H1 (cell line): ENCODE results near the gene CNPY4. TPM values are rescaled to one million over a fixed set of nuclear protein-coding genes. Genes with fewer than 3 reads are reported as not detected.
A peak's percentile ranks its signal among the peaks of the same experiment; 100 is the strongest.

Experiments used
- CTCF ChIA-PET: fragments of 300-600 bp; sonication (Branson Sonifier 250); formaldehyde crosslinking; loops from one replicate; lab custom pipeline; 2021; ENCODE audit not compliant: partially characterized antibody; lab: Charles Lee
- POLR2A ChIA-PET: fragments of 300-600 bp; sonication (Branson Sonifier 250); formaldehyde crosslinking; loops from one replicate; lab custom pipeline; 2021; ENCODE audit warnings: inconsistent platforms; ENCODE audit not compliant: partially characterized antibody; lab: Charles Lee
- DNase-seq, 2 experiments: peaks; one replicate each; pipeline versions ENCODE4 v3.0.0 to v3.0.0-alpha.2; 2010 to 2022; ENCODE audit warnings: low spot score in 2 of 2, low read depth in 1 of 2, mixed read lengths in 1 of 2
- FAIRE-seq: peaks from 2 replicates; lab custom pipeline; 2011; peaks lifted over from hg19 to GRCh38; lab: Jason Lieb, UNC
- H2AFZ ChIP-seq: 2 replicates; pipeline ENCODE4 v1.8.1; 2012; ENCODE audit warnings: low read length, inconsistent platforms
- H2AK5ac ChIP-seq: 2 replicates; pipeline ENCODE4 v1.6.1; 2013; ENCODE audit warnings: low read depth, low read length
- H2BK120ac ChIP-seq: replicated peaks from 2 replicates; pipeline ENCODE3; 2013; ENCODE audit warnings: low read depth, low read length, inconsistent platforms
- H2BK12ac ChIP-seq: 2 replicates; pipeline ENCODE4 v1.6.1; 2013; ENCODE audit warnings: low read depth, low read length
- H2BK15ac ChIP-seq: 2 replicates; pipeline ENCODE4 v1.6.1; 2013; ENCODE audit warnings: low read length
- H2BK20ac ChIP-seq: 2 replicates; pipeline ENCODE4 v1.6.1; 2013; ENCODE audit warnings: low read length
- H2BK5ac ChIP-seq: 2 replicates; pipeline ENCODE4 v1.6.1; 2013; ENCODE audit warnings: low read depth, low read length
- H3K14ac ChIP-seq: 2 replicates; pipeline ENCODE4 v1.6.1; 2013; ENCODE audit warnings: inconsistent platforms; ENCODE audit not compliant: insufficient read length
- H3K18ac ChIP-seq: 2 replicates; pipeline ENCODE4 v1.6.1; 2013; ENCODE audit warnings: low read length; ENCODE audit errors: extremely low read depth
- H3K23ac ChIP-seq: 2 replicates; pipeline ENCODE4 v1.6.1; 2013; ENCODE audit warnings: inconsistent platforms; ENCODE audit not compliant: insufficient read length
- H3K23me2 ChIP-seq: 2 replicates; pipeline ENCODE4 v1.6.1; 2013; ENCODE audit warnings: low read depth, low read length
- H3K27ac ChIP-seq: 2 replicates; pipeline ENCODE4 v1.6.1; 2011; ENCODE audit warnings: low read depth, low read length, inconsistent platforms
- H3K27me3 ChIP-seq, 4 experiments: replicated peaks in 1 of 4; 1 replicate in 1 of 4; 2 replicates in 3 of 4; pipeline versions ENCODE4 v1.6.1 to v1.8.1; 2011 to 2013; ENCODE audit warnings: low read length in 3 of 4, mild to moderate bottlenecking in 3 of 4, inconsistent platforms in 2 of 4, mixed read lengths in 2 of 4, moderate library complexity in 1 of 4; ENCODE audit not compliant: control insufficient read depth in 3 of 4, insufficient read depth in 3 of 4; ENCODE audit errors: extremely low read depth in 1 of 4
- H3K36me3 ChIP-seq, 4 experiments: 2 replicates each; pipeline versions ENCODE4 v1.6.1 to v1.8.1; 2011 to 2013; ENCODE audit warnings: mild to moderate bottlenecking in 4 of 4, low read length in 3 of 4, moderate library complexity in 2 of 4, control low read depth in 1 of 4, inconsistent platforms in 1 of 4; ENCODE audit not compliant: insufficient read depth in 4 of 4, control insufficient read depth in 2 of 4
- H3K4ac ChIP-seq: replicated peaks from 2 replicates; pipeline ENCODE3; 2013; ENCODE audit warnings: low read length, low read depth, mixed read lengths, inconsistent platforms; ENCODE audit not compliant: insufficient read length
- H3K4me1 ChIP-seq, 4 experiments: replicated peaks in 1 of 4; 1 replicate in 1 of 4; 2 replicates in 3 of 4; pipeline versions ENCODE4 v1.6.1 to v1.8.1; 2011 to 2013; ENCODE audit warnings: low read length in 3 of 4, inconsistent platforms in 2 of 4, mixed read lengths in 1 of 4; ENCODE audit not compliant: insufficient read depth in 4 of 4, control insufficient read depth in 3 of 4
- H3K4me2 ChIP-seq, 2 experiments: 2 replicates each; pipeline versions ENCODE4 v1.6.1 to v1.8.1; 2011 to 2013; ENCODE audit warnings: low read depth in 2 of 2, low read length in 2 of 2, control low read depth in 1 of 2, inconsistent platforms in 1 of 2, mild to moderate bottlenecking in 1 of 2; ENCODE audit not compliant: insufficient read depth in 1 of 2
- H3K4me3 ChIP-seq, 4 experiments: fragments of 200-600, 300-600 bp in 1 of 4; sonication (generic), shearing (Covaris generic), sonication (Bioruptor Twin) in 1 of 4; 2 replicates each; pipeline versions ENCODE4 v1.5.1 to v1.8.1; 2011 to 2016; ENCODE audit warnings: low read length in 4 of 4, low read depth in 3 of 4, control low read depth in 2 of 4, inconsistent platforms in 2 of 4, mild to moderate bottlenecking in 2 of 4, mixed read lengths in 1 of 4, moderate library complexity in 1 of 4; ENCODE audit not compliant: insufficient read depth in 2 of 4; ENCODE audit errors: extremely low read depth in 1 of 4
- H3K56ac ChIP-seq: replicated peaks from 2 replicates; pipeline ENCODE3; 2013; ENCODE audit warnings: low read depth, mild to moderate bottlenecking, mixed read lengths, low read length, inconsistent platforms; ENCODE audit not compliant: insufficient read length
- H3K79me1 ChIP-seq: 2 replicates; pipeline ENCODE4 v1.6.1; 2013; ENCODE audit warnings: low read depth, low read length, control low read depth
- H3K79me2 ChIP-seq, 2 experiments: 2 replicates each; pipeline versions ENCODE4 v1.6.1 to v1.8.1; 2012 to 2013; ENCODE audit warnings: low read length in 2 of 2, mild to moderate bottlenecking in 2 of 2, inconsistent platforms in 1 of 2; ENCODE audit not compliant: insufficient read depth in 2 of 2, control insufficient read depth in 1 of 2
- H3K9ac ChIP-seq, 4 experiments: replicated peaks in 1 of 4; 1 replicate in 1 of 4; 2 replicates in 3 of 4; pipeline versions ENCODE4 v1.6.1 to v1.8.1; 2011 to 2013; ENCODE audit warnings: low read depth in 3 of 4, low read length in 3 of 4, control low read depth in 2 of 4, mild to moderate bottlenecking in 2 of 4, moderate library complexity in 2 of 4, inconsistent platforms in 1 of 4; ENCODE audit errors: extremely low read depth in 1 of 4
- H3K9me3 ChIP-seq, 2 experiments: 2 replicates each; pipeline versions ENCODE4 v1.6.1 to v1.8.1; 2012 to 2013; ENCODE audit warnings: mild to moderate bottlenecking in 2 of 2, moderate library complexity in 2 of 2, control low read depth in 1 of 2, inconsistent platforms in 1 of 2, low read depth in 1 of 2, low read length in 1 of 2, mixed read lengths in 1 of 2; ENCODE audit not compliant: insufficient read depth in 2 of 2
- H4K20me1 ChIP-seq, 2 experiments: replicated peaks in 1 of 2; 2 replicates each; pipeline versions ENCODE3 to v1.8.1; 2011 to 2013; ENCODE audit warnings: inconsistent platforms in 2 of 2, low read length in 2 of 2, mild to moderate bottlenecking in 1 of 2; ENCODE audit not compliant: insufficient read depth in 2 of 2, control insufficient read depth in 1 of 2
- H4K5ac ChIP-seq: 2 replicates; pipeline ENCODE4 v1.6.1; 2013; ENCODE audit warnings: low read length, low read depth, mixed read lengths, inconsistent platforms; ENCODE audit not compliant: insufficient read length
- H4K8ac ChIP-seq: 2 replicates; pipeline ENCODE4 v1.8.0; 2013; ENCODE audit warnings: mild to moderate bottlenecking, moderate library complexity, low read length, inconsistent platforms; ENCODE audit not compliant: insufficient read depth; ENCODE audit errors: extremely low read depth
- H4K91ac ChIP-seq: replicated peaks from 2 replicates; pipeline ENCODE3; 2013; ENCODE audit warnings: low read length, mixed read lengths, inconsistent platforms; ENCODE audit not compliant: insufficient read length
- BRCA1 ChIP-seq: IDR thresholded peaks from 2 replicates; pipeline ENCODE4 v1.6.1; 2012; ENCODE audit warnings: low read depth, low read length, improper control_type of control experiment
- E2F6 ChIP-seq: IDR thresholded peaks from 2 replicates; pipeline ENCODE4 v1.6.1; 2012; ENCODE audit warnings: inconsistent platforms
- GTF2F1 ChIP-seq: IDR thresholded peaks from 2 replicates; pipeline ENCODE4 v1.6.1; 2012; ENCODE audit warnings: low read depth, low read length, improper control_type of control experiment, borderline replicate concordance
- MAX ChIP-seq: IDR thresholded peaks from 2 replicates; pipeline ENCODE4 v1.6.1; 2012; ENCODE audit warnings: inconsistent platforms
- POLR2A ChIP-seq, 2 experiments: IDR thresholded peaks; 1 replicate in 1 of 2; 2 replicates in 1 of 2; pipeline ENCODE4 v1.6.1; 2011; ENCODE audit warnings: low read depth in 2 of 2, low read length in 2 of 2, mild to moderate bottlenecking in 2 of 2; ENCODE audit errors: control extremely low read depth in 1 of 2
- SIN3A ChIP-seq, 2 experiments: IDR thresholded peaks in 1 of 2; conservative IDR thresholded peaks in 1 of 2; 2 replicates each; pipeline ENCODE4 v1.6.1; 2011 to 2012; ENCODE audit warnings: low read length in 2 of 2, improper control_type of control experiment in 1 of 2, low read depth in 1 of 2, mild to moderate bottlenecking in 1 of 2
- TAF1 ChIP-seq: IDR thresholded peaks from 2 replicates; pipeline ENCODE4 v1.6.1; 2011; ENCODE audit warnings: mild to moderate bottlenecking, low read depth, low read length
- WGBS, 2 experiments: shearing (Covaris generic) in 1 of 2; methylation state at CpG; one replicate each; pipeline versions ENCODE4 v1.1.6 to v1.1.7; 2013 to 2015; ENCODE audit warnings: low lambda C conversion rate in 2 of 2, mixed read lengths in 2 of 2, inconsistent platforms in 1 of 2, low coverage in 1 of 2, missing lambda C conversion rate in 1 of 2; ENCODE audit not compliant: insufficient replicate concordance in 2 of 2, insufficient coverage in 1 of 2, insufficient read length in 1 of 2; ENCODE audit errors: extremely low coverage in 1 of 2, missing lambda C conversion rate in 1 of 2; 5-methylcytosine and 5-hydroxymethylcytosine counted together
- polyA plus RNA-seq, 7 experiments: library from polyadenylated mRNA; depleted of rRNA in 3 of 7; stranded (reverse) in 5 of 7; unstranded in 2 of 7; fragments of >200 nt in 5 of 7; fragments of 200-250 nt in 2 of 7; gene quantifications; 1 replicate in 5 of 7; 2 replicates in 1 of 7; 4 replicates in 1 of 7; pipeline versions ENCODE4 v1.2.1 to v1.2.3, GENCODE V29; 2011 to 2013; ENCODE audit warnings: missing spikeins in 2 of 7, mixed read lengths in 2 of 7
- total RNA-seq: library from RNA; stranded (reverse); fragmentation: NEBNext Ultra II Directional; extraction: Animal tissue kit (Norgen Biotek cat#: 25700); gene quantifications from 2 replicates; pipeline ENCODE4 v1.2.1, GENCODE V29; 2021

Gene CNPY4
- total and polyA plus RNA-seq, 2 of the 8 experiments (the other 6 are each of a cell fraction or from before 2014, with no cell fraction given), result 10.2 to 15.3 TPM

- Histone ChIP-seq H2BK120ac (peak overlapping the region; percentile 78), H3K27ac (peak overlapping the region; percentile 90), H3K4me3 (peak overlapping the region; percentile 84 to 90 (median 88)), H3K36me3 (no peaks in the 10 kb centered on the region), H3K14ac (no peak overlapping the region), H4K20me1 (no peaks in the 10 kb centered on the region), H3K56ac (peak overlapping the region; percentile 97), H3K9ac (peak overlapping the region; percentile 51 to 93 (median 91)), H3K23me2 (peaks cover 8% of the 10 kb centered on the region; the same call in 1 of the 2 replicates), H4K5ac (peak overlapping the region; percentile 96), H3K4ac (peak overlapping the region; percentile 19), H3K23ac (no peak overlapping the region), H2BK20ac (no peak overlapping the region), H3K79me2 (no peaks in the 10 kb centered on the region; a peak in 1 of 4 replicates), H2BK12ac (peak overlapping the region; percentile 95; the same call in 1 of the 2 replicates), H3K9me3 (no peaks in the 10 kb centered on the region), H3K27me3 (peaks cover 0 to 11% (median 0%) of the 10 kb centered on the region in 4 experiments; a peak in 2 of 7 replicates), H3K4me2 (peak overlapping the region; percentile 74 to 90), H2BK15ac (no peak overlapping the region), H3K18ac (peak overlapping the region; percentile 99), H2AK5ac (no peak overlapping the region), H3K4me1 (peaks cover 0 to 8% (median 0%) of the 10 kb centered on the region in 4 experiments; a peak in 1 of 7 replicates), H2AFZ (peak overlapping the region; percentile 72; the same call in 1 of the 2 replicates), H4K91ac (peak overlapping the region; percentile 84), H3K79me1 (no peaks in the 10 kb centered on the region), H2BK5ac (peak overlapping the region; percentile 98), H4K8ac (peak overlapping the region; percentile 66)
- TF ChIP-seq TAF1 (no peak), E2F6 (peak; percentile 37; the same call in 1 of the 2 replicates), MAX (no peak), SIN3A (conservative IDR thresholded peaks at IDR 0.05 in 1 of 2, IDR thresholded peaks at IDR 0.05 in 1 of 2; ENCODE audit: low read depth in 1 of 2, low read length in 2 of 2) (no peak), GTF2F1 (0 out of 2 replicates have a peak, but pooled peaks have one; percentile 30), POLR2A (IDR thresholded peaks at IDR 0.05; ENCODE audit: control extremely low read depth in 1 of 2, low read depth in 2 of 2, low read length in 2 of 2) (peak in 1 of 2 experiments; percentile 75; a peak in 1 of 3 replicates), BRCA1 (no peak)
- ChIA-PET POLR2A (interaction anchor here (0.6 to 19.1 kb wide), 21 partner anchors 9 to 303 kb away, joined by 3 to 414 read pairs (median 4); partner anchors contain the start of genes AP4M1, COPS6, GAL3ST4 and LAMTOR4), CTCF (interaction anchor here (0.7 to 5.3 kb wide), 6 partner anchors 14 to 443 kb away, joined by 3 to 24 read pairs (median 4); partner anchors contain the start of genes AP4M1 and MCM7)
- no peak for FAIRE-seq
- WGBS, 2 experiments, result 21% methylated on average over 23 of the region's 29 CpGs; no CpG with 5 or more reads in 1 of the 2 experiments
- DNase-seq, result no peak
These were observed 7.0 kb downstream of the CNPY4 start for GRCh38 chr7:100126239-100126930.
